ENCODE data around the gene MACROD2.

The MACROD2 gene

GRCh38 chr20:14550655-14551054 lies 555.3 kb downstream of the MACROD2 start:
- DNase-seq = no peak

- DNase-seq = no peak
Observed at GRCh38 chr20:14553774-14554534, 558.6 kb downstream of the MACROD2 start.

- DNase-seq = no peak
Observed at GRCh38 chr20:14555676-14556075, 560.4 kb downstream of the MACROD2 start.

- DNase-seq = no peak
Observed at GRCh38 chr20:14556206-14556605, 560.9 kb downstream of the MACROD2 start.

- DNase-seq = no peak
Observed at GRCh38 chr20:14559612-14560011, 564.3 kb downstream of the MACROD2 start.

- DNase-seq = no peak
Observed at GRCh38 chr20:14561741-14562221, 566.5 kb downstream of the MACROD2 start.

- no peak for DNase-seq
Observed at GRCh38 chr20:14562981-14563380, 567.7 kb downstream of the MACROD2 start.

GRCh38 chr20:14566505-14566904 lies 571.2 kb downstream of the MACROD2 start:
- DNase-seq = no peak

- no peak for DNase-seq
Observed at GRCh38 chr20:14568225-14568624, 572.9 kb downstream of the MACROD2 start.

GRCh38 chr20:14568701-14569100 lies 573.4 kb downstream of the MACROD2 start:
- no peak for DNase-seq

GRCh38 chr20:14569641-14570040 lies 574.3 kb downstream of the MACROD2 start:
- no peak for DNase-seq

GRCh38 chr20:14570811-14571210 lies 575.5 kb downstream of the MACROD2 start:
- DNase-seq = no peak

- DNase-seq = no peak
Observed at GRCh38 chr20:14573676-14574075, 578.4 kb downstream of the MACROD2 start.

- DNase-seq = no peak
Observed at GRCh38 chr20:14576196-14576877, 581.0 kb downstream of the MACROD2 start.

- DNase-seq = no peak
Observed at GRCh38 chr20:14580418-14581074, 585.2 kb downstream of the MACROD2 start.

- no peak for DNase-seq
Observed at GRCh38 chr20:14581731-14582130, 586.4 kb downstream of the MACROD2 start.

- DNase-seq = no peak
Observed at GRCh38 chr20:14582855-14583254, 587.5 kb downstream of the MACROD2 start.

- no peak for DNase-seq
Observed at GRCh38 chr20:14583413-14583812, 588.1 kb downstream of the MACROD2 start.

- no peak for DNase-seq
Observed at GRCh38 chr20:14589383-14589782, 594.1 kb downstream of the MACROD2 start.

GRCh38 chr20:14595051-14595450 lies 599.7 kb downstream of the MACROD2 start:
- DNase-seq = no peak

- no peak for DNase-seq
Observed at GRCh38 chr20:14597206-14597715, 601.9 kb downstream of the MACROD2 start.

- no peak for DNase-seq
Observed at GRCh38 chr20:14599613-14600012, 604.3 kb downstream of the MACROD2 start.

GRCh38 chr20:14600527-14600926 lies 605.2 kb downstream of the MACROD2 start:
- DNase-seq = no peak
